H9 (cell line): ENCODE measurements around the gene SNAI3. TPM values are rescaled to one million over a fixed set of nuclear protein-coding genes. Genes with fewer than 3 reads are reported as not detected.

Experiments
- DNase-seq: peaks from one replicate; pipeline ENCODE4 v3.0.0-alpha.2; 2017
- H2AFZ ChIP-seq: one replicate; pipeline ENCODE4 v1.6.1; 2013; ENCODE audit warnings: mild to moderate bottlenecking, low read length, control low read depth, moderate library complexity
- H2AK5ac ChIP-seq: 2 replicates; pipeline ENCODE4 v1.6.1; 2013; ENCODE audit warnings: low read length, control low read depth, mixed read lengths; ENCODE audit not compliant: insufficient read length
- H2BK120ac ChIP-seq: one replicate; pipeline ENCODE4 v1.6.1; 2013; ENCODE audit warnings: low read depth, mild to moderate bottlenecking, low read length, control low read depth, inconsistent platforms; ENCODE audit not compliant: poor library complexity, severe bottlenecking
- H2BK12ac ChIP-seq: 2 replicates; pipeline ENCODE4 v1.6.1; 2013; ENCODE audit warnings: low read length, control low read depth, mixed read lengths, low read depth; ENCODE audit not compliant: insufficient read length
- H2BK15ac ChIP-seq: 2 replicates; pipeline ENCODE4 v1.6.1; 2013; ENCODE audit warnings: low read depth, low read length, control low read depth
- H2BK20ac ChIP-seq: one replicate; pipeline ENCODE4 v1.6.1; 2013; ENCODE audit warnings: low read depth, mild to moderate bottlenecking, low read length, control low read depth, inconsistent platforms; ENCODE audit not compliant: poor library complexity, severe bottlenecking
- H2BK5ac ChIP-seq: 2 replicates; pipeline ENCODE4 v1.6.1; 2013; ENCODE audit warnings: low read length, control low read depth, mixed read lengths; ENCODE audit not compliant: insufficient read length
- H3K14ac ChIP-seq: 2 replicates; pipeline ENCODE4 v1.6.1; 2013; ENCODE audit warnings: low read length, control low read depth; ENCODE audit not compliant: insufficient read depth
- H3K18ac ChIP-seq: 2 replicates; pipeline ENCODE4 v1.6.1; 2013; ENCODE audit warnings: low read depth, mild to moderate bottlenecking, mixed read lengths, low read length, control low read depth; ENCODE audit not compliant: insufficient read length
- H3K23ac ChIP-seq: 2 replicates; pipeline ENCODE4 v1.6.1; 2013; ENCODE audit warnings: low read length, control low read depth, mixed read lengths, low read depth; ENCODE audit not compliant: insufficient read length
- H3K23me2 ChIP-seq: 2 replicates; pipeline ENCODE4 v1.6.1; 2013; ENCODE audit warnings: low read depth, mild to moderate bottlenecking, mixed read lengths, low read length, control low read depth; ENCODE audit not compliant: insufficient read length, poor library complexity, severe bottlenecking
- H3K27ac ChIP-seq: 2 replicates; pipeline ENCODE4 v1.5.1; 2013; ENCODE audit warnings: low read length, control low read depth, mixed read lengths, low read depth; ENCODE audit not compliant: insufficient read length
- H3K27me3 ChIP-seq: 2 replicates; pipeline ENCODE4 v1.6.1; 2013; ENCODE audit warnings: low read length, control low read depth, inconsistent platforms; ENCODE audit not compliant: insufficient read depth
- H3K4ac ChIP-seq: 2 replicates; pipeline ENCODE4 v1.6.1; 2013; ENCODE audit warnings: low read depth, mild to moderate bottlenecking, control low read depth, inconsistent platforms, low read length, moderate library complexity
- H3K4me1 ChIP-seq: 2 replicates; pipeline ENCODE4 v1.6.1; 2013; ENCODE audit warnings: low read length, control low read depth, inconsistent platforms; ENCODE audit not compliant: insufficient read depth
- H3K4me2 ChIP-seq: 2 replicates; pipeline ENCODE4 v1.6.1; 2013; ENCODE audit warnings: low read length, control low read depth, mixed read lengths; ENCODE audit not compliant: insufficient read length, insufficient read depth
- H3K56ac ChIP-seq: 2 replicates; pipeline ENCODE4 v1.6.1; 2013; ENCODE audit warnings: low read depth, mild to moderate bottlenecking, mixed read lengths, low read length, control low read depth; ENCODE audit not compliant: insufficient read length
- H3K79me1 ChIP-seq: 2 replicates; pipeline ENCODE4 v1.6.1; 2013; ENCODE audit warnings: low read depth, mild to moderate bottlenecking, moderate library complexity, low read length, control low read depth, inconsistent platforms; ENCODE audit not compliant: insufficient read depth, poor library complexity, severe bottlenecking
- H3K79me2 ChIP-seq: 2 replicates; pipeline ENCODE4 v1.6.1; 2013; ENCODE audit warnings: low read length, control low read depth, inconsistent platforms; ENCODE audit not compliant: insufficient read depth
- H3K9ac ChIP-seq: 2 replicates; pipeline ENCODE4 v1.6.1; 2013; ENCODE audit warnings: low read length, control low read depth, mixed read lengths; ENCODE audit not compliant: insufficient read length; ENCODE audit errors: extremely low read depth
- H3K9me3 ChIP-seq: one replicate; pipeline ENCODE4 v1.6.1; 2013; ENCODE audit warnings: low read depth, low read length, inconsistent platforms; ENCODE audit not compliant: control insufficient read depth
- H3T11ph ChIP-seq: one replicate; pipeline ENCODE4 v1.6.1; 2013; ENCODE audit warnings: mild to moderate bottlenecking, low read length, control low read depth, inconsistent platforms
- H4K20me1 ChIP-seq: one replicate; pipeline ENCODE4 v1.6.1; 2013; ENCODE audit not compliant: control insufficient read depth, insufficient read length, insufficient read depth
- H4K5ac ChIP-seq: 2 replicates; pipeline ENCODE4 v1.6.1; 2013; ENCODE audit warnings: low read depth, mild to moderate bottlenecking, mixed read lengths, low read length, control low read depth; ENCODE audit not compliant: insufficient read length
- H4K8ac ChIP-seq: replicated peaks from 2 replicates; pipeline ENCODE4 v1.6.1; 2013; ENCODE audit warnings: low read length, control low read depth, mixed read lengths, low read depth; ENCODE audit not compliant: insufficient read length
- H4K91ac ChIP-seq: 2 replicates; pipeline ENCODE4 v1.6.1; 2013; ENCODE audit warnings: low read depth, mild to moderate bottlenecking, moderate library complexity, mixed read lengths, low read length, control low read depth; ENCODE audit not compliant: insufficient read length
- H3K27ac Mint-ChIP-seq, 3 experiments: 2 replicates in 2 of 3; 3 replicates in 1 of 3; pipeline ENCODE4 v1.8.0; 2020 to 2021; ENCODE audit warnings: mixed read lengths in 3 of 3, mild to moderate bottlenecking in 1 of 3, moderate library complexity in 1 of 3
- H3K27me3 Mint-ChIP-seq: 2 replicates; pipeline ENCODE4 v1.8.0; 2021; ENCODE audit warnings: low read depth, mild to moderate bottlenecking, moderate library complexity, mixed read lengths
- H3K36me3 Mint-ChIP-seq, 3 experiments: 2 replicates in 2 of 3; 3 replicates in 1 of 3; pipeline ENCODE4 v1.8.0; 2020 to 2021; ENCODE audit warnings: low read depth in 3 of 3, mixed read lengths in 3 of 3; ENCODE audit not compliant: insufficient read depth in 1 of 3
- H3K4me1 Mint-ChIP-seq, 2 experiments: 2 replicates each; pipeline ENCODE4 v1.8.0; 2020; ENCODE audit warnings: mixed read lengths in 2 of 2
- H3K4me3 Mint-ChIP-seq, 2 experiments: 2 replicates in 1 of 2; 3 replicates in 1 of 2; pipeline ENCODE4 v1.8.0; 2020 to 2021; ENCODE audit warnings: mild to moderate bottlenecking in 2 of 2, mixed read lengths in 2 of 2, moderate library complexity in 1 of 2
- H3K9me3 Mint-ChIP-seq, 2 experiments: 2 replicates in 1 of 2; 3 replicates in 1 of 2; pipeline ENCODE4 v1.8.0; 2020; ENCODE audit warnings: mild to moderate bottlenecking in 2 of 2, mixed read lengths in 2 of 2, moderate library complexity in 1 of 2
- CTCF ChIP-seq: fragments of 200-600 bp; sonication (generic); conservative IDR thresholded peaks from 3 replicates; pipeline ENCODE4 v1.8.0; 2021; ENCODE audit warnings: antibody characterized with exemption, mild to moderate bottlenecking
- WGBS: extraction: QIAGEN DNeasy Blood & Tissue Kit; methylation state at CpG from one replicate; pipeline ENCODE4 v1.1.7; 2013; ENCODE audit warnings: missing lambda C conversion rate, low lambda C conversion rate, mixed read lengths; ENCODE audit not compliant: insufficient read length; ENCODE audit errors: extremely low coverage; 5-methylcytosine and 5-hydroxymethylcytosine counted together
- total RNA-seq: library from RNA; stranded (reverse); gene quantifications from 2 replicates; pipeline ENCODE4 v1.2.1, GENCODE V29; 2021

SNAI3 gene
- total RNA-seq, 1 experiment from 2014 or later: 3.2 TPM

DNA sequence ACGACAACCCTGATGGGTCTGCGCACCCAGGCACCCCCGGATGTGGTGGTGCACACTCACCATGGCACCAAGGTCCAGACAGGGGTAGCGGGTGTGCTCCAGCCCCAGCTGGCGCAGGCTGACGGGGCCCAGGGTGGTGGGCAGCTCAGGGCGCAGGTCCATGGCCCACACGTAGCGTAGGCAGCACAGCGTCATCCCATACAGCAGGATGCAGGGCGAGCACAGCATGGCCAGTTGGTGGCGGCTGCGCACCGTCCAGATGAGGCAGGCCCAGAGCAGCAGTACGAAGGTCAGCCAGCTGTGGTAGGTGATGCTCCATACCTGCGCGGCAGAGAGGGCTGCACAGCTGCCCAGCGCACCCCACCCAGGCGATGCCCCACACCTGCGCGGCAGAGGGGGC is 49.8 kb upstream of the SNAI3 start:
- Histone ChIP-seq H2AK5ac (no peak overlapping the region), H3T11ph (no peak overlapping the region), H2BK20ac (no peak overlapping the region), H3K4ac (no peak overlapping the region), H3K23me2 (no peaks in the 10 kb centered on the region), H3K4me2 (no peak overlapping the region), H2BK5ac (no peak overlapping the region), H3K18ac (no peak overlapping the region), H3K27ac (no peak overlapping the region), H3K56ac (no peak overlapping the region), H4K91ac (no peak overlapping the region), H4K20me1 (no peaks in the 10 kb centered on the region), H3K14ac (no peak overlapping the region), H3K23ac (no peak overlapping the region), H3K79me2 (no peaks in the 10 kb centered on the region), H3K79me1 (no peaks in the 10 kb centered on the region), H3K9me3 (no peaks in the 10 kb centered on the region), H3K4me1 (no peaks in the 10 kb centered on the region), H4K8ac (no peak overlapping the region), H3K27me3 (no peaks in the 10 kb centered on the region), H2BK15ac (no peak overlapping the region), H2BK120ac (no peak overlapping the region), H2AFZ (no peak overlapping the region), H4K5ac (no peak overlapping the region), H3K9ac (no peak overlapping the region), H2BK12ac (no peak overlapping the region)
- TF ChIP-seq CTCF: no peak
- Mint-ChIP-seq H3K27me3 (no peaks in the 10 kb centered on the region; the same call in 1 of the 2 replicates), H3K4me1 (0 out of 4 replicates have a peak, but pooled peaks cover 0 to 3% of the 10 kb centered on the region in 2 experiments), H3K27ac (no peak overlapping the region), H3K9me3 (no peaks in the 10 kb centered on the region), H3K4me3 (no peak overlapping the region), H3K36me3 (peaks cover 3 to 7% (median 6%) of the 10 kb centered on the region in 3 experiments; a peak in 6 of 7 replicates)
- no peak for DNase-seq
- WGBS: no CpG with 5 or more reads among the region's 21 CpGs
